Upper lobe of right lung (tissue), 1 donor: ENCODE measurements around the gene ETV5. TPM values are rescaled to one million over a fixed set of nuclear protein-coding genes. Genes with fewer than 3 reads are reported as not detected.

Source experiments
- ATAC-seq: fragments of 200-7000 bp; cut with Tn5 transposase; one replicate; pipeline ENCODE4 v1.9.1; 2020; ENCODE audit warnings: mild to moderate bottlenecking, moderate library complexity
- DNase-seq: peaks from one replicate; pipeline ENCODE4 v3.0.0-alpha.2; 2020
- H3K27ac ChIP-seq: fragments of 200-600 bp; one replicate; pipeline ENCODE4 v1.8.0; 2022
- H3K27me3 ChIP-seq: fragments of 200-600 bp; one replicate; pipeline ENCODE4 v1.8.0; 2022; ENCODE audit warnings: mild to moderate bottlenecking
- H3K36me3 ChIP-seq: fragments of 200-600 bp; one replicate; pipeline ENCODE4 v1.8.0; 2022
- H3K4me1 ChIP-seq: fragments of 200-600 bp; one replicate; pipeline ENCODE4 v1.8.0; 2022
- H3K4me3 ChIP-seq: fragments of 200-600 bp; one replicate; pipeline ENCODE4 v1.8.0; 2022; ENCODE audit warnings: mild to moderate bottlenecking
- H3K9me3 ChIP-seq: fragments of 200-600 bp; one replicate; pipeline ENCODE4 v1.8.0; 2022
- CTCF ChIP-seq: fragments of 200-600 bp; IDR thresholded peaks from one replicate; pipeline ENCODE4 v1.8.0; 2022; ENCODE audit warnings: antibody characterized with exemption
- intact Hi-C: fragments of 100-400 bp; cut with DNase I; formaldehyde crosslinking; loops from one replicate; pipeline ENCODE4 v1.11.0; 2022
- total RNA-seq: library from RNA; stranded (reverse); fragmentation: NEBNext Ultra II Directional; extraction: Animal tissue kit (Norgen Biotek cat#: 25700); gene quantifications from one replicate; pipeline ENCODE4 v1.2.1, GENCODE V29; 2021
- donor health status: DM: no; HTN: yes; CAD: no; lungs with severe emphysema.

ETV5 gene
- total RNA-seq, 1 donor from 2014 or later: 56.3 TPM

- ATAC-seq (no peak), DNase-seq (no peak)
- H3K36me3 ChIP-seq: no peaks in the 10 kb centered on the region
- H3K9me3 ChIP-seq: no peaks in the 10 kb centered on the region
- no peak overlapping the region for H3K4me3 ChIP-seq
- intact Hi-C loops: no loop called here
- H3K27ac ChIP-seq: peak overlapping the region; percentile 56
- TF ChIP-seq CTCF: no peak
- peaks cover 42% of the 10 kb centered on the region for H3K4me1 ChIP-seq
- no peaks in the 10 kb centered on the region for H3K27me3 ChIP-seq
Observed at GRCh38 chr3:186094696-186095425, 14.0 kb downstream of the ETV5 start.

- intact Hi-C loops: no loop called here
- Histone ChIP-seq H3K27ac (peak overlapping the region; percentile 3), H3K4me3 (no peak overlapping the region), H3K36me3 (no peaks in the 10 kb centered on the region), H3K27me3 (no peaks in the 10 kb centered on the region), H3K9me3 (no peaks in the 10 kb centered on the region), H3K4me1 (peaks cover 41% of the 10 kb centered on the region)
- DNase-seq (no peak), ATAC-seq (no peak)
- no peak for TF ChIP-seq CTCF
Observed at GRCh38 chr3:186094271-186094670, 14.6 kb downstream of the ETV5 start.

GRCh38 chr3:186093271-186093900, 15.5 kb downstream of the ETV5 start:
- Histone ChIP-seq H3K4me1 (peaks cover 32% of the 10 kb centered on the region), H3K27ac (no peak overlapping the region), H3K27me3 (no peaks in the 10 kb centered on the region), H3K9me3 (no peaks in the 10 kb centered on the region), H3K36me3 (no peaks in the 10 kb centered on the region), H3K4me3 (no peak overlapping the region)
- DNase-seq (no peak), ATAC-seq (peak; percentile 11)
- no peak for TF ChIP-seq CTCF
- intact Hi-C loops: no loop called here

GRCh38 chr3:186092360-186093070, 16.4 kb downstream of the ETV5 start:
- H3K4me3 ChIP-seq: no peak overlapping the region
- intact Hi-C loops: no loop called here
- H3K9me3 ChIP-seq: no peaks in the 10 kb centered on the region
- H3K36me3 ChIP-seq: no peaks in the 10 kb centered on the region
- peaks cover 25% of the 10 kb centered on the region for H3K4me1 ChIP-seq
- no peak overlapping the region for H3K27ac ChIP-seq
- no peak for TF ChIP-seq CTCF
- no peak for DNase-seq
- ATAC-seq: peak; percentile 13
- no peaks in the 10 kb centered on the region for H3K27me3 ChIP-seq

- H3K4me3 ChIP-seq: no peak overlapping the region
- TF ChIP-seq CTCF: no peak
- H3K4me1 ChIP-seq: peaks cover 12% of the 10 kb centered on the region
- H3K9me3 ChIP-seq: no peaks in the 10 kb centered on the region
- intact Hi-C loops: no loop called here
- H3K36me3 ChIP-seq: no peaks in the 10 kb centered on the region
- DNase-seq (no peak), ATAC-seq (no peak)
- H3K27ac ChIP-seq: no peak overlapping the region
- H3K27me3 ChIP-seq: no peaks in the 10 kb centered on the region
Observed at GRCh38 chr3:186090901-186091300, 18.0 kb downstream of the ETV5 start.
